Naive B cell (primary cell): ENCODE results near the gene JAG2. TPM values are rescaled to one million over a fixed set of nuclear protein-coding genes. Genes with fewer than 3 reads are reported as not detected.
A peak's percentile ranks its signal among the peaks of the same experiment; 100 is the strongest.

Source experiments
- ATAC-seq, 2 donors: fragments of 150-1000 bp; cut with Tn5 transposase; 2 replicates each; pipeline ENCODE4 v1.10.0; 2021; ENCODE audit warnings: low read depth in 2 of 2, mild to moderate bottlenecking in 2 of 2, moderate library complexity in 2 of 2
- DNase-seq: peaks from one replicate; pipeline ENCODE4 v3.0.0; 2022
- H3K27ac Mint-ChIP-seq, 6 donors: one replicate each; pipeline ENCODE4 v1.8.0; 2020 to 2022; ENCODE audit warnings: mild to moderate bottlenecking in 6 of 6, mixed read lengths in 6 of 6, moderate library complexity in 5 of 6, inconsistent platforms in 2 of 6
- H3K27me3 Mint-ChIP-seq, 3 donors: one replicate each; pipeline ENCODE4 v1.8.0; 2021 to 2022; ENCODE audit warnings: mixed read lengths in 3 of 3, mild to moderate bottlenecking in 1 of 3
- H3K36me3 Mint-ChIP-seq, 2 donors: one replicate each; pipeline ENCODE4 v1.8.0; 2020 to 2022; ENCODE audit warnings: mixed read lengths in 2 of 2, inconsistent platforms in 1 of 2, mild to moderate bottlenecking in 1 of 2
- H3K4me1 Mint-ChIP-seq, 3 donors: one replicate each; pipeline ENCODE4 v1.8.0; 2020 to 2022; ENCODE audit warnings: mixed read lengths in 3 of 3, inconsistent platforms in 1 of 3, mild to moderate bottlenecking in 1 of 3, moderate library complexity in 1 of 3
- H3K4me3 Mint-ChIP-seq, 8 donors: one replicate each; pipeline ENCODE4 v1.8.0; 2020 to 2022; ENCODE audit warnings: mild to moderate bottlenecking in 8 of 8, mixed read lengths in 8 of 8, moderate library complexity in 8 of 8, inconsistent platforms in 2 of 8
- H3K9me3 Mint-ChIP-seq, 7 donors: one replicate each; pipeline ENCODE4 v1.8.0; 2020 to 2022; ENCODE audit warnings: mixed read lengths in 7 of 7, mild to moderate bottlenecking in 5 of 7, inconsistent platforms in 2 of 7, moderate library complexity in 1 of 7
- polyA plus RNA-seq, 6 donors: library from polyadenylated mRNA; unstranded; fragments of 300-500 nt; fragmentation: Illumina TruSeq; gene quantifications; one replicate each; pipeline ENCODE4 v1.2.3, GENCODE V29; 2021; ENCODE audit warnings: low read depth in 6 of 6

JAG2 gene
- not detected for polyA plus RNA-seq

- peak within 1 kb of the TSS; percentile 54 to 89 (median 82) for H3K4me3 Mint-ChIP-seq
- peak; percentile 40 to 46 for ATAC-seq
- DNase-seq, result peak; percentile 30
- peaks cover 11 to 18% (median 17%) of the 10 kb centered on the region in 3 donors for H3K4me1 Mint-ChIP-seq
- H3K9me3 Mint-ChIP-seq, result no peaks in the 10 kb centered on the region
- H3K36me3 Mint-ChIP-seq, result peaks cover 0 to 7% of the 10 kb centered on the region in 2 donors
- peak within 1 kb of the TSS in 4 of 6 donors; percentile 61 to 88 (median 76) for H3K27ac Mint-ChIP-seq
- peaks cover 5 to 37% (median 25%) of the 10 kb centered on the region in 3 donors for H3K27me3 Mint-ChIP-seq
These were observed at the start of gene JAG2 for GRCh38 chr14:105168496-105168978. Gene JAG2 (minus strand): TSS chr14:105168776. CDS start chr14:105168420, 356 bp downstream.

GRCh38 chr14:105217774-105218173 lies 49.2 kb upstream of the JAG2 start:
- ATAC-seq (no peak), DNase-seq (no peak)
- no peaks in the 10 kb centered on the region for H3K27me3 Mint-ChIP-seq
- no peak overlapping the region for H3K27ac Mint-ChIP-seq
- peaks cover 2 to 8% (median 6%) of the 10 kb centered on the region in 3 donors for H3K4me1 Mint-ChIP-seq
- no peak overlapping the region for H3K4me3 Mint-ChIP-seq
- H3K36me3 Mint-ChIP-seq, result peaks cover 7 to 19% of the 10 kb centered on the region in 2 donors
- no peaks in the 10 kb centered on the region for H3K9me3 Mint-ChIP-seq

DNA sequence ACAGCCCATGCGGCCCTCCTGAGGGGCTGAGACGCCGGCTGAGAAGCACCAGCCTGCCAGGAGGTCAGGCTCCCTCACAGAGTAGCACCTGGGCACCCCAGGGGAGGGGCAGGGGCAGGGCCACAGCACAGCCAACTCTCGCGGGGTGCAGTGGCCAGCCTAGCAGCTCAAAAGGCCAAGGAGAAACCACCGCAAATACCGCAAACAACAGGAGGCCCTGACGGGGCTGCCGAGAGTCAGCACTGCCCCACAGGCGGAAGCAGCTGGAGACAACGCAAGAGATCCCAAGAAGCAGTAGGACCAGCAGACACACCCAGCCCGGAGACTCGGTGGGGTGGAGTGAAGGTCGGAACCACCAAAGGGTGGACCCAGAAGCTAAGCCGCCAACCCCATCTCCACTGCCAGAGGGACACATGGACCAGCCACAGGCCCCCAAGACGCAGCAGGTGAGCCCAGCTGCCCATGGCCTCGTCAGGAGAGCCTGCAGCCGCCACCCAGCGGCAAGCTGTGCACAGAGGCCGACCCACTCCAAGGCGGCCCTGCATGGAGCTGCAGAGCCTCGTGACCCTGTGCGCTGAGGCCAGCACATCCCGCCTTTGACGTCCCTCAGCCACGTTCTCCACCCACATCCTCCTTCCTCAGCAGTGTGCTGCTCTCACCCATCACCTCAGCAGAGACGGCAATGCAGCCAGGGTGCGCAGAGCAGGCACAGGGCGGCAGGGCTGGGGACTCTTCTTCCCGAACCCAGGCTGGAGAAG lies 48.1 kb upstream of the JAG2 start:
- Mint-ChIP-seq H3K4me3 (no peak overlapping the region), H3K36me3 (peaks cover 0 to 12% of the 10 kb centered on the region in 2 donors), H3K4me1 (peaks cover 2 to 8% (median 6%) of the 10 kb centered on the region in 3 donors), H3K27me3 (no peaks in the 10 kb centered on the region), H3K27ac (no peak overlapping the region), H3K9me3 (no peaks in the 10 kb centered on the region)
- DNase-seq, result no peak
- no peak for ATAC-seq

- Mint-ChIP-seq H3K4me1 (peaks cover 2 to 8% (median 6%) of the 10 kb centered on the region in 3 donors), H3K27ac (peak overlapping the region in 1 of 6 donors; percentile 4), H3K4me3 (no peak overlapping the region), H3K9me3 (no peaks in the 10 kb centered on the region), H3K36me3 (peaks cover 0 to 12% of the 10 kb centered on the region in 2 donors), H3K27me3 (no peaks in the 10 kb centered on the region)
- no peak for DNase-seq
- ATAC-seq, result no peak
These were observed 47.0 kb upstream of the JAG2 start for GRCh38 chr14:105215602-105216001.

- no peak for ATAC-seq
- DNase-seq, result no peak
- Mint-ChIP-seq H3K4me3 (no peak overlapping the region), H3K27me3 (no peaks in the 10 kb centered on the region), H3K27ac (no peak overlapping the region), H3K9me3 (no peaks in the 10 kb centered on the region), H3K36me3 (peaks cover 0 to 12% of the 10 kb centered on the region in 2 donors), H3K4me1 (peaks cover 2 to 8% (median 6%) of the 10 kb centered on the region in 3 donors)
These were observed 45.8 kb upstream of the JAG2 start for GRCh38 chr14:105214324-105214915.

- Mint-ChIP-seq H3K36me3 (peaks cover 0 to 3% of the 10 kb centered on the region in 2 donors), H3K9me3 (no peaks in the 10 kb centered on the region), H3K27ac (peak overlapping the region in 1 of 6 donors; percentile 59), H3K27me3 (no peaks in the 10 kb centered on the region), H3K4me1 (peaks cover 2 to 13% (median 6%) of the 10 kb centered on the region in 3 donors), H3K4me3 (no peak overlapping the region)
- ATAC-seq (no peak), DNase-seq (no peak)
These were observed 44.8 kb upstream of the JAG2 start for GRCh38 chr14:105213361-105213760.

- no peak for ATAC-seq
- Mint-ChIP-seq H3K36me3 (no peaks in the 10 kb centered on the region), H3K9me3 (no peaks in the 10 kb centered on the region), H3K27ac (peak overlapping the region in 2 of 6 donors; percentile 59 to 71), H3K4me1 (peaks cover 2 to 13% (median 6%) of the 10 kb centered on the region in 3 donors), H3K27me3 (no peaks in the 10 kb centered on the region), H3K4me3 (no peak overlapping the region)
- DNase-seq, result no peak
These were observed 44.1 kb upstream of the JAG2 start for GRCh38 chr14:105212541-105213300.

- Mint-ChIP-seq H3K27ac (no peak overlapping the region), H3K4me1 (peaks cover 2 to 13% (median 6%) of the 10 kb centered on the region in 3 donors), H3K27me3 (no peaks in the 10 kb centered on the region), H3K9me3 (no peaks in the 10 kb centered on the region), H3K4me3 (no peak overlapping the region), H3K36me3 (no peaks in the 10 kb centered on the region)
- no peak for DNase-seq
- ATAC-seq, result no peak
These were observed 43.1 kb upstream of the JAG2 start for GRCh38 chr14:105211758-105212089.

DNA sequence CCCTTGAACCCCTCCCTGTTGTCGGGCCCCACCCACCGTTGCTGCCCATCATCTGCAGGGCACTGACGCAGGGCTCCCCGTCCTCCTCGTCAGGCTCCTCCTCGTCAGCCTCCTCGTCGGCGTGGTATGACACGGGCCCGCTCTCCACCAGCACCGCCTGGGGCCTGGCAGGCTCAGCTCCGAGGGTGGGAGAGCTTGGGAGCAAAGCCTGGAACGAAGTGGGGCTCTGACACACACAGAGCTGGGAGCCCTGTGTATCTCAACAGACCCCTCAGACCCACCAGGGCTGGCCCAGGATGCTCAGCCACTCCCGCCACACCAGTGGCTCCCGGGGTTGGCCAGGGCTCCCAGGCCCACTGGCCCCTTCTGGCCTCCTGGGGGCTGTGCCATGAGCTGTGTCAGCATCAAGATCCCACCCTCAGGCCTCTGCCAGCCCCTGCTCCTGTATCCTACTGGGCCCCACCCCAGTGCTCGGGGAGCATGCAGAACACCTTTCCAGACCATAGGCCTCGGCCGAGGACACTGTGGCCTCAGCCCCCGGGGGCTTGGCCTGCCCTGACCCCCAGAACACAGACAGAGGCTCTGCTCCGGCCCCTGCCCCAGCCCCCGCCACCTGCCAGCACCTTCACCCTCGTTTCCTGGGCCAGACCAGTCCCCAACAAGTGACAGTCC lies 42.6 kb upstream of the JAG2 start:
- Mint-ChIP-seq H3K27ac (no peak overlapping the region), H3K4me3 (peak overlapping the region in 1 of 8 donors; percentile 61), H3K4me1 (peaks cover 2 to 13% (median 6%) of the 10 kb centered on the region in 3 donors), H3K36me3 (no peaks in the 10 kb centered on the region), H3K9me3 (no peaks in the 10 kb centered on the region), H3K27me3 (no peaks in the 10 kb centered on the region)
- ATAC-seq (no peak), DNase-seq (no peak)

- Mint-ChIP-seq H3K27me3 (no peaks in the 10 kb centered on the region), H3K4me1 (peaks cover 2 to 13% (median 6%) of the 10 kb centered on the region in 3 donors), H3K27ac (no peak overlapping the region), H3K9me3 (no peaks in the 10 kb centered on the region), H3K4me3 (no peak overlapping the region), H3K36me3 (no peaks in the 10 kb centered on the region)
- DNase-seq, result no peak
- no peak for ATAC-seq
These were observed 41.9 kb upstream of the JAG2 start for GRCh38 chr14:105210266-105211025.

DNA sequence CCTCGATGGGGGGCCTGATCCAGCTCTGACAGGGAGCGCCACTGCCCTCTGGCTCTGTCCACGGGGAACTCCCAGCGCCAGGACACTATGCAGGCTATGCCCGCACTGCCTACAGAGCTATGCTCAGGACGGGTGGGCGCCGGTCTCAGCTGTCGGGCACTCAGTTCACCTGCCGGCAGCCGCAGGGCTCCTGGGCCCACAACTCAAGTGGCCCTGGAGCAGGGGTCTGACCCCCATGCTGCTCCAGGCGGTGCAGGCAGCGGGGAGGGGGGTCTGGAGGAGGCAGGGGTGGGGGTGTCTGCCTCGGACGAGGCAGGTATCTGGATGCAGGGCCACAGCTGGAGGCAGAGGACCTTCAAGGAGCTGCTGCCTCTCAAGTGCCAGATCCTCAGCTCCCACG lies 41.1 kb upstream of the JAG2 start:
- no peak overlapping the region for H3K4me3 Mint-ChIP-seq
- H3K4me1 Mint-ChIP-seq, result peaks cover 0 to 9% (median 4%) of the 10 kb centered on the region in 3 donors
- DNase-seq (no peak), ATAC-seq (no peak)
- H3K27ac Mint-ChIP-seq, result no peak overlapping the region
- H3K9me3 Mint-ChIP-seq, result no peaks in the 10 kb centered on the region
- no peaks in the 10 kb centered on the region for H3K36me3 Mint-ChIP-seq
- no peaks in the 10 kb centered on the region for H3K27me3 Mint-ChIP-seq

DNA sequence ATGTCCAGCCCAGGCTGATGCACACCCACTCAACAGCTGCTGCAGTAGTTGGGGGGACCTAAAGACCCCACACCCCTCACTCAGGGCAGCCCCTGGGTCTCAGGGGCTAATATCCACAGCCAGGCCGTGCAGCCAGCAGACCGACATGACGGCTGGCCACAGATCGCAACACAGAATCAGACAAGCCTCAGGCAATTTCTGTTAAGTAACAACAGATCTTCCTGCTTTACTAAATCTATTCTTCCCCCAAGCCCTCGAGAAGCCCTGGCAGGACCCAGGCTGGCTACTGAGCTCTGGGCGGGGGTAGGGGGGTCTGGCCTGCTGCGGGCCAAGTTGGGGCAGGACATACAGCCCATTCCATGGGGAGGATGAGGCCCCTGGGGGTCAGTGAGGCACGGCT lies 40.5 kb upstream of the JAG2 start:
- Mint-ChIP-seq H3K9me3 (no peaks in the 10 kb centered on the region), H3K27me3 (no peaks in the 10 kb centered on the region), H3K4me1 (peaks cover 0 to 15% (median 7%) of the 10 kb centered on the region in 3 donors), H3K4me3 (no peak overlapping the region), H3K36me3 (no peaks in the 10 kb centered on the region), H3K27ac (peak overlapping the region in 1 of 6 donors; percentile 20)
- DNase-seq, result no peak
- no peak for ATAC-seq
